Smooth muscle cell (in vitro differentiated cells): ENCODE data around the gene GNAL. TPM values are rescaled to one million over a fixed set of nuclear protein-coding genes. Genes with fewer than 3 reads are reported as not detected.
A peak's percentile ranks its signal among the peaks of the same experiment; 100 is the strongest.

Source experiments
- DNase-seq: peaks from one replicate; lab custom pipeline; 2025; ENCODE audit not compliant: unreplicated experiment; lab: John Stamatoyannopoulos, UW
- H2AFZ ChIP-seq: fragments of 200-600 bp; sonication (generic); 2 replicates; pipeline ENCODE4 v1.6.0; 2016; ENCODE audit warnings: antibody characterized with exemption, low read depth, mild to moderate bottlenecking
- H3F3A ChIP-seq: fragments of 200-600 bp; sonication (generic); 2 replicates; pipeline ENCODE4 v1.6.0; 2017; ENCODE audit warnings: antibody characterized with exemption, low read depth
- H3K27ac ChIP-seq: fragments of 200-600 bp; sonication (generic); 2 replicates; pipeline ENCODE4 v1.5.1; 2016; ENCODE audit warnings: low read depth, mild to moderate bottlenecking
- H3K27me3 ChIP-seq: fragments of 200-600 bp; sonication (generic); 2 replicates; pipeline ENCODE4 v1.6.1; 2016; ENCODE audit warnings: low read depth, mild to moderate bottlenecking
- H3K36me3 ChIP-seq: fragments of 200-600 bp; sonication (generic); 2 replicates; pipeline ENCODE4 v1.5.1; 2016; ENCODE audit warnings: low read depth
- H3K4me1 ChIP-seq: fragments of 200-600 bp; sonication (generic); 2 replicates; pipeline ENCODE4 v1.5.1; 2016; ENCODE audit warnings: low read depth
- H3K4me2 ChIP-seq: fragments of 200-600 bp; sonication (generic); 2 replicates; pipeline ENCODE4 v1.6.0; 2016; ENCODE audit warnings: mild to moderate bottlenecking
- H3K4me3 ChIP-seq: fragments of 200-600 bp; sonication (generic); 2 replicates; pipeline ENCODE4 v1.5.1; 2016; ENCODE audit warnings: mild to moderate bottlenecking
- H3K79me2 ChIP-seq: fragments of 200-600 bp; sonication (generic); 2 replicates; pipeline ENCODE4 v1.6.0; 2016; ENCODE audit warnings: low read depth, mild to moderate bottlenecking
- H3K9ac ChIP-seq: fragments of 200-600 bp; sonication (generic); 2 replicates; pipeline ENCODE4 v1.6.0; 2016; ENCODE audit warnings: low read depth
- H3K9me3 ChIP-seq: fragments of 200-600 bp; sonication (generic); replicated peaks from 2 replicates; pipeline ENCODE4 v1.5.1; 2016; ENCODE audit warnings: low read depth
- H4K20me1 ChIP-seq: fragments of 200-600 bp; sonication (generic); 2 replicates; pipeline ENCODE4 v1.6.0; 2016; ENCODE audit warnings: low read depth
- CTCF ChIP-seq: fragments of 200-600 bp; sonication (generic); IDR thresholded peaks from 2 replicates; pipeline ENCODE4 v1.5.1; 2017; ENCODE audit warnings: borderline replicate concordance, mild to moderate bottlenecking, antibody characterized with exemption; ENCODE audit not compliant: insufficient read depth, poor library complexity, severe bottlenecking
- WGBS: methylation state at CpG from one replicate; pipeline ENCODE4 v1.1.7; 2016; ENCODE audit warnings: low lambda C conversion rate; 5-methylcytosine and 5-hydroxymethylcytosine counted together
- polyA plus RNA-seq: library from polyadenylated mRNA; unstranded; fragments of >200 nt; fragmentation: Nextera tagmentation; extraction: Ambion mirVana; gene quantifications from 2 replicates; pipeline ENCODE4 v1.2.1, GENCODE V29; 2016
- total RNA-seq: library from RNA; depleted of rRNA; stranded (reverse); fragments of >200 nt; gene quantifications from 2 replicates; pipeline ENCODE4 v1.2.3, GENCODE V29; 2014

The GNAL gene
- total and polyA plus RNA-seq, 2 experiments from 2014 or later: 1.6 to 5.8 TPM

- H3K4me2 ChIP-seq: no peak overlapping the region
- TF ChIP-seq CTCF: no peak
- H3K9me3 ChIP-seq: no peaks in the 10 kb centered on the region
- no peaks in the 10 kb centered on the region for H3K79me2 ChIP-seq
- DNase-seq: no peak
- H3K27me3 ChIP-seq: no peaks in the 10 kb centered on the region
- H4K20me1 ChIP-seq: no peaks in the 10 kb centered on the region
- no peak overlapping the region for H3K9ac ChIP-seq
- 94% methylated on average over 6 of the region's 6 CpGs for WGBS
- H3K27ac ChIP-seq: no peak overlapping the region
- H3K4me3 ChIP-seq: no peak overlapping the region
- no peaks in the 10 kb centered on the region for H3K36me3 ChIP-seq
- H3K4me1 ChIP-seq: no peaks in the 10 kb centered on the region
- H2AFZ ChIP-seq: no peak overlapping the region
- H3F3A ChIP-seq: no peaks in the 10 kb centered on the region
Measured at GRCh38 chr18:11767329-11767728, 78.3 kb downstream of the GNAL start.

GRCh38 chr18:11767935-11768334 lies 78.9 kb downstream of the GNAL start:
- Histone ChIP-seq H2AFZ (no peak overlapping the region), H3K27ac (no peak overlapping the region), H3K4me3 (no peak overlapping the region), H4K20me1 (no peaks in the 10 kb centered on the region), H3K27me3 (no peaks in the 10 kb centered on the region), H3K9ac (no peak overlapping the region), H3K36me3 (no peaks in the 10 kb centered on the region), H3F3A (no peaks in the 10 kb centered on the region), H3K4me2 (peak overlapping the region; percentile 2), H3K79me2 (no peaks in the 10 kb centered on the region), H3K4me1 (no peaks in the 10 kb centered on the region), H3K9me3 (no peaks in the 10 kb centered on the region)
- DNase-seq: no peak
- 74% methylated on average over 4 of the region's 4 CpGs for WGBS
- TF ChIP-seq CTCF: no peak

- WGBS: 92% methylated on average over 16 of the region's 16 CpGs
Measured at GRCh38 chr18:11775436-11776174, 86.5 kb downstream of the GNAL start.

More at GRCh38 chr18:11775436-11776174, 86.5 kb downstream of the GNAL start:
- Histone ChIP-seq H2AFZ (no peak overlapping the region), H3F3A (no peaks in the 10 kb centered on the region), H3K79me2 (no peaks in the 10 kb centered on the region), H3K9me3 (no peaks in the 10 kb centered on the region), H3K4me2 (no peak overlapping the region), H3K27ac (no peak overlapping the region), H3K4me1 (no peaks in the 10 kb centered on the region), H3K9ac (no peak overlapping the region), H4K20me1 (no peaks in the 10 kb centered on the region), H3K36me3 (no peaks in the 10 kb centered on the region), H3K4me3 (no peak overlapping the region), H3K27me3 (no peaks in the 10 kb centered on the region)
- no peak for DNase-seq
- TF ChIP-seq CTCF: no peak
